ENCODE measurements around the gene RNF220. TPM values are rescaled to one million over a fixed set of nuclear protein-coding genes. Genes with fewer than 3 reads are reported as not detected.
A peak's percentile ranks its signal among the peaks of the same experiment; 100 is the strongest.

Gene RNF220
- total and polyA plus RNA-seq, 8 donors, result 50.8 to 108 (median 91.3) TPM

GRCh38 chr1:44375547-44375946 lies 29.5 kb upstream of the RNF220 start:
- Histone ChIP-seq H3K27me3 (no peaks in the 10 kb centered on the region), H3K27ac (no peak overlapping the region), H3K36me3 (no peaks in the 10 kb centered on the region), H3K9me3 (no peaks in the 10 kb centered on the region), H3K4me3 (no peak overlapping the region), H3K4me1 (no peaks in the 10 kb centered on the region)
- TF ChIP-seq CTCF (IDR thresholded peaks at IDR 0.05), result no peak
- DNase-seq, result no peak
- intact Hi-C loops (cut with DNase I), result loop anchor here in 1 of 2 donors (5.0 kb wide), 1 partner anchor 222 kb away; no protein-coding TSS in a partner anchor
- ATAC-seq, result no peak

GRCh38 chr1:44377925-44378784 lies 26.9 kb upstream of the RNF220 start:
- TF ChIP-seq CTCF (IDR thresholded peaks at IDR 0.05), result peak; percentile 67 to 68
- no peaks in the 10 kb centered on the region for H3K9me3 ChIP-seq
- ATAC-seq, result peak; percentile 88
- H3K4me1 ChIP-seq, result no peaks in the 10 kb centered on the region
- H3K36me3 ChIP-seq, result no peaks in the 10 kb centered on the region
- H3K27me3 ChIP-seq, result no peaks in the 10 kb centered on the region
- no peak overlapping the region for H3K4me3 ChIP-seq
- peak in 1 of 4 donors; percentile 65 for DNase-seq
- intact Hi-C loops (cut with DNase I), result loop anchor here in 1 of 2 donors (5.0 kb wide), 1 partner anchor 219 kb away; no protein-coding TSS in a partner anchor
- H3K27ac ChIP-seq, result no peak overlapping the region

GRCh38 chr1:44380666-44381177 lies 24.3 kb upstream of the RNF220 start:
- no peak for TF ChIP-seq CTCF (IDR thresholded peaks at IDR 0.05)
- intact Hi-C loops (cut with DNase I), result no loop called here

GRCh38 chr1:44388551-44388950 lies 16.5 kb upstream of the RNF220 start:
- Histone ChIP-seq H3K36me3 (no peaks in the 10 kb centered on the region), H3K9me3 (no peaks in the 10 kb centered on the region), H3K4me3 (no peak overlapping the region), H3K4me1 (no peaks in the 10 kb centered on the region), H3K27ac (no peak overlapping the region), H3K27me3 (peaks cover 0 to 26% of the 10 kb centered on the region in 2 donors)
- no peak for DNase-seq
- TF ChIP-seq CTCF (IDR thresholded peaks at IDR 0.05), result no peak
- intact Hi-C loops (cut with DNase I), result no loop called here
- ATAC-seq, result no peak

More at GRCh38 chr1:44380666-44381177, 24.3 kb upstream of the RNF220 start:
- DNase-seq (no peak), ATAC-seq (no peak)
- H3K4me1 ChIP-seq, result no peaks in the 10 kb centered on the region
- H3K27me3 ChIP-seq, result no peaks in the 10 kb centered on the region
- no peaks in the 10 kb centered on the region for H3K9me3 ChIP-seq
- no peaks in the 10 kb centered on the region for H3K36me3 ChIP-seq
- no peak overlapping the region for H3K4me3 ChIP-seq
- no peak overlapping the region for H3K27ac ChIP-seq

- no peak for DNase-seq
- peaks cover 0 to 35% of the 10 kb centered on the region in 2 donors for H3K27me3 ChIP-seq
- no peaks in the 10 kb centered on the region for H3K4me1 ChIP-seq
- no peaks in the 10 kb centered on the region for H3K9me3 ChIP-seq
- no peaks in the 10 kb centered on the region for H3K36me3 ChIP-seq
- H3K4me3 ChIP-seq, result no peak overlapping the region
- no peak overlapping the region for H3K27ac ChIP-seq
- ATAC-seq, result no peak
- no peak for TF ChIP-seq CTCF (IDR thresholded peaks at IDR 0.05)
- intact Hi-C loops (cut with DNase I), result no loop called here
Observed at GRCh38 chr1:44389437-44389836, 15.6 kb upstream of the RNF220 start.
